GM21737 (cell line): ENCODE data around the gene P3H4.

Source experiments
- ATAC-seq: cut with Tn5 transposase; IDR thresholded peaks from one replicate; pipeline ENCODE4 v1.9.1; 2021; ENCODE audit warnings: mild to moderate bottlenecking, moderate library complexity; ENCODE audit not compliant: unreplicated experiment

P3H4 gene

GRCh38 chr17:41822216-41823140, 10.7 kb upstream of the P3H4 start:
- no peak for ATAC-seq

- ATAC-seq = no peak
Observed at GRCh38 chr17:41821776-41822175, 10.0 kb upstream of the P3H4 start.

- ATAC-seq = no peak
Observed at GRCh38 chr17:41818024-41818423, 6.3 kb upstream of the P3H4 start.

GRCh38 chr17:41816637-41817320, 5.0 kb upstream of the P3H4 start:
- no peak for ATAC-seq

GRCh38 chr17:41814195-41814594, 2.4 kb upstream of the P3H4 start:
- ATAC-seq = no peak

GRCh38 chr17:41813699-41814124, 2.0 kb upstream of the P3H4 start:
- no peak for ATAC-seq

GRCh38 chr17:41813152-41813680, 1.5 kb upstream of the P3H4 start:
- ATAC-seq = no peak

- no peak for ATAC-seq
Observed at GRCh38 chr17:41812381-41813151, 817 bp upstream of the P3H4 start, which contains the start of gene FKBP10. FKBP10 (plus strand) TSS chr17:41813004; CDS start chr17:41813035, 31 bp downstream.

- no peak for ATAC-seq
Observed at GRCh38 chr17:41810659-41811548, 845 bp downstream of the P3H4 start.

GRCh38 chr17:41806685-41807445, 4.9 kb downstream of the P3H4 start:
- no peak for ATAC-seq

GRCh38 chr17:41803049-41804020, 8.4 kb downstream of the P3H4 start:
- ATAC-seq = no peak

- ATAC-seq = no peak
Observed at GRCh38 chr17:41801374-41802271, 10.1 kb downstream of the P3H4 start.

GRCh38 chr17:41800601-41801373, 11.0 kb downstream of the P3H4 start:
- ATAC-seq = no peak

GRCh38 chr17:41799366-41799765, 12.4 kb downstream of the P3H4 start:
- ATAC-seq = no peak

- no peak for ATAC-seq
Observed at GRCh38 chr17:41797377-41797776, 14.4 kb downstream of the P3H4 start.
